Measurements from ENCODE around the gene RPS28.

DNA sequence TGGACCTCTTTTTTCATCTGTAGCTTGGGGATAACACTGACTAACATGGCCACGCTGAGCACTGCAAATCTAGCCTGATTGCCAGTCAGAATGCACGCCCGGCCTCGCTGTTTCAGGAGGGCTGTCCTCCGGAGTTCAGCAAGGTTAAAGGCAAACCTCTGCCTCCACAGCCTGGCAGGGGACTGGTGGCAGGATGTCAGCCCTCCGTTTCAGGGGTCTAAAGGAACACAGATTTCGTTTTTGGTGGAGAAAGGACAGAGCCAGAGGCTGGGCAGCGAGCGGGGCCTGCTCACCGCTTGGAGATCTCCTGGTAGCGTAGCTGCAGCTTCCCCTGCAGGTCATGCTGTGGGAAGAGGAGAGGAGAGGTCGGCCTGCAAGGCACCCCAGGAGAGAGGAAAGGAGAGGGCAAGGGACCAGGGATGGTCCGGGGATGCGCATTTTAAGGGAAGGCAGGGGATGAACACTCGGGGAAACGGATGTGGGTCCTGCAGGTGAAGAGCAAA is 681 bp upstream of the RPS28 start:
- TF ChIP-seq, protein P1, sequence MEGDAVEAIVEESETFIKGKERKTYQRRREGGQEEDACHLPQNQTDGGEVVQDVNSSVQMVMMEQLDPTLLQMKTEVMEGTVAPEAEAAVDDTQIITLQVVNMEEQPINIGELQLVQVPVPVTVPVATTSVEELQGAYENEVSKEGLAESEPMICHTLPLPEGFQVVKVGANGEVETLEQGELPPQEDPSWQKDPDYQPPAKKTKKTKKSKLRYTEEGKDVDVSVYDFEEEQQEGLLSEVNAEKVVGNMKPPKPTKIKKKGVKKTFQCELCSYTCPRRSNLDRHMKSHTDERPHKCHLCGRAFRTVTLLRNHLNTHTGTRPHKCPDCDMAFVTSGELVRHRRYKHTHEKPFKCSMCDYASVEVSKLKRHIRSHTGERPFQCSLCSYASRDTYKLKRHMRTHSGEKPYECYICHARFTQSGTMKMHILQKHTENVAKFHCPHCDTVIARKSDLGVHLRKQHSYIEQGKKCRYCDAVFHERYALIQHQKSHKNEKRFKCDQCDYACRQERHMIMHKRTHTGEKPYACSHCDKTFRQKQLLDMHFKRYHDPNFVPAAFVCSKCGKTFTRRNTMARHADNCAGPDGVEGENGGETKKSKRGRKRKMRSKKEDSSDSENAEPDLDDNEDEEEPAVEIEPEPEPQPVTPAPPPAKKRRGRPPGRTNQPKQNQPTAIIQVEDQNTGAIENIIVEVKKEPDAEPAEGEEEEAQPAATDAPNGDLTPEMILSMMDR (conservative IDR thresholded peaks at IDR 0.05; ENCODE audit: low read depth, low read length): no peak
- TF ChIP-seq EZH2 (IDR thresholded peaks at IDR 0.05; ENCODE audit: low read length, unreplicated experiment): no peak

Data from PC-3 (cell line).